ENCODE data around the gene CAMK1D.
A peak's percentile ranks its signal among the peaks of the same experiment; 100 is the strongest.

Gene CAMK1D

DNA sequence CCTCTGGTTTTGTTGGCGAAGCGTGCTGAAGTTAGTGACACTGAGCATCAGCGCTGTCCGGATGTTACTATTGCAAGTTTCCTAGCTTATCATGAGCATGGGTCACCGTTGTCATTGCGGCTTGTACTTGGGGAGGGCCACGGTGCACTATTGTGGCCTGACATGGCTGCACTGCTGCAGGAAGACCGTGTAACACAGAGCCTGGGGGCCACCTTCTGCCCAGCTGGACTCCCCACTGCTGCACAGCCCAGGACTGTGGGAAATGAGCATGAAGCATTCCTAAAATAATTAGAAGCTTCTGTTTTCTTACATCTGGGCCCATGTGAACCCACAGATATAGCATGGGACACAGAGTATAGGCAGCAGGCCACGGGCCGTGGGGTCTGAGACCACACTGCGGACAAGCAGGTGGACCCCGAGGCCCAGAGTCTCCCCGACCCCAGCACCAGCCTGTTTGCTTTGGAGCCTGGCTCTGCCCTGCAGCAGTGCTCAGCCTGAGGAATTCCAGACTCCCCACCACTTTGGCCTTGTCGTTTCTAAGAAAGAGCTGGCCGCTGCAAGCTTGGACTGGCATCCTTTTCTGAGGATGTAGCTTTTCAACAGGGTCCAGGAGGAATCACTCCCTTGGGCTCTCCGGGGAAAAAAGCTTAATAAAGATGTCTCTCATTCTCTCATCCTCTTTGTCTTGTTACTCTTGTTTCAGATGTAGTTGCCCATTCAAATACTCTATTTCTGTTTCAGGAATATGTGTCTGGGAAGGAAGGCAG, 473.0 kb downstream of the CAMK1D start:
- no peak for DNase-seq (ENCODE audit: low read depth)
- H3K4me3 ChIP-seq (ENCODE audit: low read depth, low read length), result no peak overlapping the region
- TF ChIP-seq, protein P1, sequence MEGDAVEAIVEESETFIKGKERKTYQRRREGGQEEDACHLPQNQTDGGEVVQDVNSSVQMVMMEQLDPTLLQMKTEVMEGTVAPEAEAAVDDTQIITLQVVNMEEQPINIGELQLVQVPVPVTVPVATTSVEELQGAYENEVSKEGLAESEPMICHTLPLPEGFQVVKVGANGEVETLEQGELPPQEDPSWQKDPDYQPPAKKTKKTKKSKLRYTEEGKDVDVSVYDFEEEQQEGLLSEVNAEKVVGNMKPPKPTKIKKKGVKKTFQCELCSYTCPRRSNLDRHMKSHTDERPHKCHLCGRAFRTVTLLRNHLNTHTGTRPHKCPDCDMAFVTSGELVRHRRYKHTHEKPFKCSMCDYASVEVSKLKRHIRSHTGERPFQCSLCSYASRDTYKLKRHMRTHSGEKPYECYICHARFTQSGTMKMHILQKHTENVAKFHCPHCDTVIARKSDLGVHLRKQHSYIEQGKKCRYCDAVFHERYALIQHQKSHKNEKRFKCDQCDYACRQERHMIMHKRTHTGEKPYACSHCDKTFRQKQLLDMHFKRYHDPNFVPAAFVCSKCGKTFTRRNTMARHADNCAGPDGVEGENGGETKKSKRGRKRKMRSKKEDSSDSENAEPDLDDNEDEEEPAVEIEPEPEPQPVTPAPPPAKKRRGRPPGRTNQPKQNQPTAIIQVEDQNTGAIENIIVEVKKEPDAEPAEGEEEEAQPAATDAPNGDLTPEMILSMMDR (IDR thresholded peaks at IDR 0.05; ENCODE audit: low read depth, low read length), result no peak
- TF ChIP-seq POLR2A (IDR thresholded peaks at IDR 0.05; ENCODE audit: extremely low read depth, insufficient read length) (no peak), MYC (IDR thresholded peaks at IDR 0.05; ENCODE audit: low read depth, low read length) (no peak)
- TF ChIP-seq, protein P2, sequence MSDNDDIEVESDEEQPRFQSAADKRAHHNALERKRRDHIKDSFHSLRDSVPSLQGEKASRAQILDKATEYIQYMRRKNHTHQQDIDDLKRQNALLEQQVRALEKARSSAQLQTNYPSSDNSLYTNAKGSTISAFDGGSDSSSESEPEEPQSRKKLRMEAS (IDR thresholded peaks at IDR 0.05; ENCODE audit: low read depth, low read length), result no peak

DNA sequence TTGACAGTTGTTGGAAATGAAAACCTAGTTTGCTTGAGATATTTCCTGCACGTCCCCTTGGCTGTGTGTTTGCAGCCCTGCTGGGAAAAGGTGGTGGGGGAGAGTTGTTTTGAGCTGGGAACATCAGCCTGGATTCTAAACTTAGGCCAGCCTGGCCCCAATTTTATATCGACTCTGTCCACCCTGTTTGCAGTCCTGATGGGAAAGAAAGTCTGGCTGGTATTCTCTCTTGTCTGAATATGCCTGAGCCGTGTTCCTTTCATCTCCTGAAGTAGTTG, 473.5 kb downstream of the CAMK1D start:
- TF ChIP-seq, protein P2 (IDR thresholded peaks at IDR 0.05; ENCODE audit: low read depth, low read length), result no peak
- TF ChIP-seq POLR2A (IDR thresholded peaks at IDR 0.05; ENCODE audit: extremely low read depth, insufficient read length) (no peak), MYC (IDR thresholded peaks at IDR 0.05; ENCODE audit: low read depth, low read length) (no peak)
- TF ChIP-seq, protein P1 (IDR thresholded peaks at IDR 0.05; ENCODE audit: low read depth, low read length), result no peak
- no peak for DNase-seq (ENCODE audit: low read depth)
- H3K4me3 ChIP-seq (ENCODE audit: low read depth, low read length), result no peak overlapping the region

DNA sequence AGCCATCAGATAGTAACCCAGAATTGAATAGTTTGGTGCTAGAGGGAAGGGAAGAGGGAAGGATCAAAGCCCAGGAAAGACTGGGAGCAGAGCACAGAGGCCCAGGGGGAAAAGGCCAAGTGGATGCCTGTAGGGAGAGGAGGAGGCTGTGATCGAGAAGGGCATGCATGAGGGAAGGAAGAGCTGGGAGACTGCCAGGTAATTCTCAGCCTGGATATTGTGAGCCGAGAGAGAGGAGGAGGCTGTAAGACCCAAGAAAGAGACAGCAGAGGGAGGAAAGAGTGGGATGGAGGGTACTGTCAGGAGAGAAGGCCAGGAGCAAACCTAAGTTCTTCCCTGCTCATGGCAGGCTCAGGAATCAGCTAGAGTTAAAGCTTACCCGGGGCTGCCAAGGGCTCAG, 474.0 kb downstream of the CAMK1D start:
- no peak for DNase-seq (ENCODE audit: low read depth)
- TF ChIP-seq MYC (IDR thresholded peaks at IDR 0.05; ENCODE audit: low read depth, low read length), result no peak
- TF ChIP-seq POLR2A (IDR thresholded peaks at IDR 0.05; ENCODE audit: extremely low read depth, insufficient read length), result no peak
- TF ChIP-seq, protein P1 (IDR thresholded peaks at IDR 0.05; ENCODE audit: low read depth, low read length), result no peak
- TF ChIP-seq, protein P2 (IDR thresholded peaks at IDR 0.05; ENCODE audit: low read depth, low read length), result no peak
- H3K4me3 ChIP-seq (ENCODE audit: low read depth, low read length), result no peak overlapping the region

DNA sequence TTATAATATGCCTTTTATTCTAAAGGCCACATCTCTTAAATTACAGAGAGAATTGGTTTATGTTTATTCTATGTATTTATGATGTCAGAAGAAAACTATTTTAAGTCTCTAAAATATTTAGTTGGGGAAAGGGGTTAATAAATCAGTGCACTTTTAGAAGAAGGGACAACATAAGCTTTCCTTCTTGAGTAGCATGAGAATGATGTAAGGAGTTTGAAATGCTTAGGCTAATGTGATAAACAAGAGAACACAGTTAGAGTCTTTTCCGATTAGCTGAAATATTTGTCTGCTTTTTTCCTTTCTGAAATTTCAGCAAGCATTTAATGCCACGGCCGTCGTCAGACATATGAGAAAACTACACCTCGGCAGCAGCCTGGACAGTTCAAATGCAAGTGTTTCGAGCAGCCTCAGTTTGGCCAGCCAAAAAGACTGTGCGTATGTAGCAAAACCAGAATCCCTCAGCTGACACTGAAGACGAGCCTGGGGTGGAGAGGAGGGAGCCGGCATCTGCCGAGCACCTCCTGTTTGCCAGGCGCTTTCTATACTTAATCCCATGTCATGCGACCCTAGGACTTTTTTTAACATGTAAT, 476.0 kb downstream of the CAMK1D start:
- no peak for TF ChIP-seq MYC (IDR thresholded peaks at IDR 0.05; ENCODE audit: low read depth, low read length)
- no peak for TF ChIP-seq POLR2A (IDR thresholded peaks at IDR 0.05; ENCODE audit: extremely low read depth, insufficient read length)
- TF ChIP-seq, protein P1 (IDR thresholded peaks at IDR 0.05; ENCODE audit: low read depth, low read length), result no peak
- TF ChIP-seq, protein P2 (IDR thresholded peaks at IDR 0.05; ENCODE audit: low read depth, low read length), result no peak
- no peak overlapping the region for H3K4me3 ChIP-seq (ENCODE audit: low read depth, low read length)
- DNase-seq (ENCODE audit: low read depth), result no peak

- TF ChIP-seq, protein P1 (IDR thresholded peaks at IDR 0.05; ENCODE audit: low read depth, low read length), result no peak
- TF ChIP-seq POLR2A (IDR thresholded peaks at IDR 0.05; ENCODE audit: extremely low read depth, insufficient read length) (no peak), MYC (IDR thresholded peaks at IDR 0.05; ENCODE audit: low read depth, low read length) (no peak)
- TF ChIP-seq, protein P2 (IDR thresholded peaks at IDR 0.05; ENCODE audit: low read depth, low read length), result no peak
- no peak overlapping the region for H3K4me3 ChIP-seq (ENCODE audit: low read depth, low read length)
- peak; percentile 11 for DNase-seq (ENCODE audit: low read depth)
Measured at GRCh38 chr10:12826800-12827372, 477.5 kb downstream of the CAMK1D start.

Data from NB4 (cell line).